ENCODE measurements around the gene SEPHS2. TPM values are rescaled to one million over a fixed set of nuclear protein-coding genes. Genes with fewer than 3 reads are reported as not detected.

Gene SEPHS2
- total and polyA plus RNA-seq, 2 experiments from 2014 or later = 29.7 to 43.0 TPM

DNA sequence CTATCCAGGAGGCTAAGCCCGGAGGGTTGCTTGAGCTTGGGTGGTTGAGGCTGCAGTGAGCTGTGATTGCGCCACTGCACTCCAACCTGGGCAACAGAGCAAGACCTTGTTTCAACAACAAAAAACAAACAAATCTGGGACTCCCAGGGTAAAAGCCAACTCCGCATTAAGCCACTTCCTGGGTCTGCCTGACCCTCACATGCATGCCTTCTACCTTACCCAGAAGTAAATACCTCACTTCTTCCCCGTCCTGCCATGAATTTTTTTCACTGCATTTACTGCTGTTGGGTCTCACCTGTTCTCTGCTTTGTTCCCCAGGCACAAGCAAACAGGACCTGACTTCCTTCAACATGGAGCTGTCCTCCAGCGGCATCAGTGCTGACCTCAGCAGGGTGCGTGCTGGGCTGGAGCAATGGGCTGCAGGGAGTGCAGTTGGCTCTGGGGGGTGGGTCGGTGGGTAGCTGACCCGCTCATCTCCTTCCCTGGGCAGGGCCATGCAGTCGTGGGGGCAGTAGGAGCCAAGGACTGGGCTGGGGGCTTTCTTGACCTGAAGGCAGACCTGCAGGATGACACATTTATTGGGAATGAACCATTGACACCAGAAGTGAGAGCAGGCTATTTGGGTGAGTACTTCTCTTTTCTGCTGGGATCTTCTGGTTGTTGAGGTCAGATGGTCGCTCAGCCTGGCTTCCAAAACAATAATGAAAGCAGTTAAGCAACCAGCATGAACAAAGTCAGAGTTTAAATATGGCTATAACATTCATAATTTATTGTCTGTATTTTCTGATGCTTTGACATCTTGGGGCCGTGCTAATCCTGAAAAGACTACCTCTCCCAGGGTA is 43.3 kb upstream of the SEPHS2 start:
- Histone ChIP-seq H3K27me3 (ENCODE audit: insufficient read depth) (no peaks in the 10 kb centered on the region), H3K4me3 (no peak overlapping the region), H2AFZ (peak overlapping the region; percentile 87), H3K9me2 (ENCODE audit: insufficient read depth) (no peaks in the 10 kb centered on the region), H3K79me2 (replicated peaks; ENCODE audit: insufficient read depth) (no peaks in the 10 kb centered on the region), H4K20me1 (replicated peaks; ENCODE audit: insufficient read depth) (no peaks in the 10 kb centered on the region), H3K36me3 (ENCODE audit: insufficient read depth) (no peaks in the 10 kb centered on the region), H3K4me1 (ENCODE audit: insufficient read depth) (no peaks in the 10 kb centered on the region), H3K4me2 (no peak overlapping the region), H3F3A (replicated peaks; ENCODE audit: low read depth) (no peaks in the 10 kb centered on the region), H3K27ac (ENCODE audit: low read depth) (no peak overlapping the region)
- H3K27ac Mint-ChIP-seq = no peak overlapping the region; the same call in 1 of the 2 replicates
- no peaks in the 10 kb centered on the region for H3K36me3 Mint-ChIP-seq (ENCODE audit: low read depth)
- H3K4me1 Mint-ChIP-seq = peaks cover 9% of the 10 kb centered on the region
- ATAC-seq = peak; percentile 81
- H3K27me3 Mint-ChIP-seq (ENCODE audit: insufficient read depth, low read depth, poor library complexity) = peaks cover 4% of the 10 kb centered on the region
- no peak overlapping the region for H3K4me3 Mint-ChIP-seq
- DNase-seq (ENCODE audit: low spot score) = peak; percentile 44
- no peaks in the 10 kb centered on the region for H3K9me3 Mint-ChIP-seq
- TF ChIP-seq CTCF (conservative IDR thresholded peaks at IDR 0.05; ENCODE audit: low read depth in 2 of 2) = no peak

- Histone ChIP-seq H3F3A (replicated peaks; ENCODE audit: low read depth) (no peaks in the 10 kb centered on the region), H2AFZ (peak overlapping the region; percentile 88), H3K36me3 (ENCODE audit: insufficient read depth) (no peaks in the 10 kb centered on the region), H3K4me1 (ENCODE audit: insufficient read depth) (no peaks in the 10 kb centered on the region), H3K4me2 (no peak overlapping the region), H3K27me3 (ENCODE audit: insufficient read depth) (no peaks in the 10 kb centered on the region), H3K27ac (ENCODE audit: low read depth) (no peak overlapping the region), H3K4me3 (no peak overlapping the region), H3K79me2 (replicated peaks; ENCODE audit: insufficient read depth) (no peaks in the 10 kb centered on the region), H3K9me2 (ENCODE audit: insufficient read depth) (no peaks in the 10 kb centered on the region), H4K20me1 (replicated peaks; ENCODE audit: insufficient read depth) (no peaks in the 10 kb centered on the region)
- Mint-ChIP-seq H3K4me1 (peaks cover 9% of the 10 kb centered on the region), H3K36me3 (ENCODE audit: low read depth) (no peaks in the 10 kb centered on the region), H3K9me3 (no peaks in the 10 kb centered on the region), H3K27ac (no peak overlapping the region), H3K27me3 (ENCODE audit: insufficient read depth, low read depth, poor library complexity) (peaks cover 10% of the 10 kb centered on the region), H3K4me3 (no peak overlapping the region)
- no peak for ATAC-seq
- no peak for DNase-seq (ENCODE audit: low spot score)
- TF ChIP-seq EZH2phosphoT487 (IDR thresholded peaks at IDR 0.05; ENCODE audit: unreplicated experiment) (no peak), ZNF331 (CRISPR knock-in tag; IDR thresholded peaks at IDR 0.05; ENCODE audit: low read depth) (no peak), JUNB (IDR thresholded peaks at IDR 0.05; ENCODE audit: unreplicated experiment) (no peak), EZH2 (IDR thresholded peaks at IDR 0.05; ENCODE audit: low read depth, unreplicated experiment) (no peak), STAT1 (IDR thresholded peaks at IDR 0.05; ENCODE audit: unreplicated experiment) (no peak), CTCF (conservative IDR thresholded peaks at IDR 0.05; ENCODE audit: low read depth in 2 of 2) (no peak)
- TF ChIP-seq, protein P1, sequence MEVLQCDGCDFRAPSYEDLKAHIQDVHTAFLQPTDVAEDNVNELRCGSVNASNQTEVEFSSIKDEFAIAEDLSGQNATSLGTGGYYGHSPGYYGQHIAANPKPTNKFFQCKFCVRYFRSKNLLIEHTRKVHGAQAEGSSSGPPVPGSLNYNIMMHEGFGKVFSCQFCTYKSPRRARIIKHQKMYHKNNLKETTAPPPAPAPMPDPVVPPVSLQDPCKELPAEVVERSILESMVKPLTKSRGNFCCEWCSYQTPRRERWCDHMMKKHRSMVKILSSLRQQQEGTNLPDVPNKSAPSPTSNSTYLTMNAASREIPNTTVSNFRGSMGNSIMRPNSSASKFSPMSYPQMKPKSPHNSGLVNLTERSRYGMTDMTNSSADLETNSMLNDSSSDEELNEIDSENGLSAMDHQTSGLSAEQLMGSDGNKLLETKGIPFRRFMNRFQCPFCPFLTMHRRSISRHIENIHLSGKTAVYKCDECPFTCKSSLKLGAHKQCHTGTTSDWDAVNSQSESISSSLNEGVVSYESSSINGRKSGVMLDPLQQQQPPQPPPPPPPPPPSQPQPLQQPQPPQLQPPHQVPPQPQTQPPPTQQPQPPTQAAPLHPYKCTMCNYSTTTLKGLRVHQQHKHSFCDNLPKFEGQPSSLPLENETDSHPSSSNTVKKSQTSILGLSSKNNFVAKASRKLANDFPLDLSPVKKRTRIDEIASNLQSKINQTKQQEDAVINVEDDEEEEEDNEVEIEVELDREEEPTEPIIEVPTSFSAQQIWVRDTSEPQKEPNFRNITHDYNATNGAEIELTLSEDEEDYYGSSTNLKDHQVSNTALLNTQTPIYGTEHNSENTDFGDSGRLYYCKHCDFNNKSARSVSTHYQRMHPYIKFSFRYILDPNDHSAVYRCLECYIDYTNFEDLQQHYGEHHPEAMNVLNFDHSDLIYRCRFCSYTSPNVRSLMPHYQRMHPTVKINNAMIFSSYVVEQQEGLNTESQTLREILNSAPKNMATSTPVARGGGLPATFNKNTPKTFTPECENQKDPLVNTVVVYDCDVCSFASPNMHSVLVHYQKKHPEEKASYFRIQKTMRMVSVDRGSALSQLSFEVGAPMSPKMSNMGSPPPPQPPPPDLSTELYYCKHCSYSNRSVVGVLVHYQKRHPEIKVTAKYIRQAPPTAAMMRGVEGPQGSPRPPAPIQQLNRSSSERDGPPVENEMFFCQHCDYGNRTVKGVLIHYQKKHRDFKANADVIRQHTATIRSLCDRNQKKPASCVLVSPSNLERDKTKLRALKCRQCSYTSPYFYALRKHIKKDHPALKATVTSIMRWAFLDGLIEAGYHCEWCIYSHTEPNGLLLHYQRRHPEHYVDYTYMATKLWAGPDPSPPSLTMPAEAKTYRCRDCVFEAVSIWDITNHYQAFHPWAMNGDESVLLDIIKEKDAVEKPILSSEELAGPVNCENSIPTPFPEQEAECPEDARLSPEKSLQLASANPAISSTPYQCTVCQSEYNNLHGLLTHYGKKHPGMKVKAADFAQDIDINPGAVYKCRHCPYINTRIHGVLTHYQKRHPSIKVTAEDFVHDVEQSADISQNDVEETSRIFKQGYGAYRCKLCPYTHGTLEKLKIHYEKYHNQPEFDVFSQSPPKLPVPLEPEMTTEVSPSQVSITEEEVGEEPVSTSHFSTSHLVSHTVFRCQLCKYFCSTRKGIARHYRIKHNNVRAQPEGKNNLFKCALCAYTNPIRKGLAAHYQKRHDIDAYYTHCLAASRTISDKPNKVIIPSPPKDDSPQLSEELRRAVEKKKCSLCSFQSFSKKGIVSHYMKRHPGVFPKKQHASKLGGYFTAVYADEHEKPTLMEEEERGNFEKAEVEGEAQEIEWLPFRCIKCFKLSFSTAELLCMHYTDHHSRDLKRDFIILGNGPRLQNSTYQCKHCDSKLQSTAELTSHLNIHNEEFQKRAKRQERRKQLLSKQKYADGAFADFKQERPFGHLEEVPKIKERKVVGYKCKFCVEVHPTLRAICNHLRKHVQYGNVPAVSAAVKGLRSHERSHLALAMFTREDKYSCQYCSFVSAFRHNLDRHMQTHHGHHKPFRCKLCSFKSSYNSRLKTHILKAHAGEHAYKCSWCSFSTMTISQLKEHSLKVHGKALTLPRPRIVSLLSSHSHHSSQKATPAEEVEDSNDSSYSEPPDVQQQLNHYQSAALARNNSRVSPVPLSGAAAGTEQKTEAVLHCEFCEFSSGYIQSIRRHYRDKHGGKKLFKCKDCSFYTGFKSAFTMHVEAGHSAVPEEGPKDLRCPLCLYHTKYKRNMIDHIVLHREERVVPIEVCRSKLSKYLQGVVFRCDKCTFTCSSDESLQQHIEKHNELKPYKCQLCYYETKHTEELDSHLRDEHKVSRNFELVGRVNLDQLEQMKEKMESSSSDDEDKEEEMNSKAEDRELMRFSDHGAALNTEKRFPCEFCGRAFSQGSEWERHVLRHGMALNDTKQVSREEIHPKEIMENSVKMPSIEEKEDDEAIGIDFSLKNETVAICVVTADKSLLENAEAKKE (CRISPR knock-in tag; IDR thresholded peaks at IDR 0.05) = no peak
- TF ChIP-seq, protein P2, sequence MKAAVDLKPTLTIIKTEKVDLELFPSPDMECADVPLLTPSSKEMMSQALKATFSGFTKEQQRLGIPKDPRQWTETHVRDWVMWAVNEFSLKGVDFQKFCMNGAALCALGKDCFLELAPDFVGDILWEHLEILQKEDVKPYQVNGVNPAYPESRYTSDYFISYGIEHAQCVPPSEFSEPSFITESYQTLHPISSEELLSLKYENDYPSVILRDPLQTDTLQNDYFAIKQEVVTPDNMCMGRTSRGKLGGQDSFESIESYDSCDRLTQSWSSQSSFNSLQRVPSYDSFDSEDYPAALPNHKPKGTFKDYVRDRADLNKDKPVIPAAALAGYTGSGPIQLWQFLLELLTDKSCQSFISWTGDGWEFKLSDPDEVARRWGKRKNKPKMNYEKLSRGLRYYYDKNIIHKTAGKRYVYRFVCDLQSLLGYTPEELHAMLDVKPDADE (IDR thresholded peaks at IDR 0.05) = no peak
Measured at GRCh38 chr16:30485818-30486436, 40.3 kb upstream of the SEPHS2 start.
